ENCODE data around the gene CHPT1.

- TF ChIP-seq CTCF (IDR thresholded peaks at IDR 0.05; ENCODE audit: insufficient read depth, low read length) (no peak), POLR2AphosphoS5 (IDR thresholded peaks at IDR 0.05; ENCODE audit: low read depth) (no peak)
Observed at GRCh38 chr12:101707131-101707782, 9.8 kb downstream of the CHPT1 start.
